ENCODE measurements around the gene PSME3.

DNA sequence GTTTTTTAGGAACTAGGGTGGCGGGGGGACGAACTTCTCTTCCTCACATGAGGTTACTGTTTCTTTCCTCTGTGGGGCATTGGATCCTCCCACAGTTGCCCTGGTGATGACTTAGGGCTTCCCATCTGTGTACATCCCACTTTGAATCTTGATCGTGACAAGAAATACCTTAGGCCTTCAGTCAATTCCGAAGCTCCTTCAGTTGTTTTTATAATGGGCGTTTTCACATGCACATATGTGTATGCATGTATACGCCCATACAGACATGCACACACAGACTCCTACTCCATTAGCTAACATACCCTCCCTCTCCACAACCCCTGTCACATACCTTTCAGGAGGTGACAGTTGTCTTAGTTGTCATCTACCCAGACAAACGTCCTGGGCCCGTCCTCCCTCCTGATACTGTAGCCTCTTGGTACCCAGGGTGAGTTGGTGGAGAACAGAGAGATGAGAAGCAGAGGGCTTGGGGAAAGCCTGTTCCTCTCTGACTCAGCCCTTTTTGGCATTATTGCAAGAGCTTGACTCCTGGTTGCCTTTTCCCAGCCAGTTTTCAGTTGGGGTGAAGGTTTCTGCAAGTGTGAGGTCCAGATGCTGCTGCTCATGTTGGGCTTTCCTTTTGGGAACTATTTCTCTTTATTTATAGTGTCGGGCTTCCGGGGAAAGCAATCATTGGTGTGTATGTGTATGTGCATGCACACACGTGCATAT is 8.9 kb downstream of the PSME3 start:
- TF ChIP-seq, protein P1, sequence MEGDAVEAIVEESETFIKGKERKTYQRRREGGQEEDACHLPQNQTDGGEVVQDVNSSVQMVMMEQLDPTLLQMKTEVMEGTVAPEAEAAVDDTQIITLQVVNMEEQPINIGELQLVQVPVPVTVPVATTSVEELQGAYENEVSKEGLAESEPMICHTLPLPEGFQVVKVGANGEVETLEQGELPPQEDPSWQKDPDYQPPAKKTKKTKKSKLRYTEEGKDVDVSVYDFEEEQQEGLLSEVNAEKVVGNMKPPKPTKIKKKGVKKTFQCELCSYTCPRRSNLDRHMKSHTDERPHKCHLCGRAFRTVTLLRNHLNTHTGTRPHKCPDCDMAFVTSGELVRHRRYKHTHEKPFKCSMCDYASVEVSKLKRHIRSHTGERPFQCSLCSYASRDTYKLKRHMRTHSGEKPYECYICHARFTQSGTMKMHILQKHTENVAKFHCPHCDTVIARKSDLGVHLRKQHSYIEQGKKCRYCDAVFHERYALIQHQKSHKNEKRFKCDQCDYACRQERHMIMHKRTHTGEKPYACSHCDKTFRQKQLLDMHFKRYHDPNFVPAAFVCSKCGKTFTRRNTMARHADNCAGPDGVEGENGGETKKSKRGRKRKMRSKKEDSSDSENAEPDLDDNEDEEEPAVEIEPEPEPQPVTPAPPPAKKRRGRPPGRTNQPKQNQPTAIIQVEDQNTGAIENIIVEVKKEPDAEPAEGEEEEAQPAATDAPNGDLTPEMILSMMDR (IDR thresholded peaks at IDR 0.05 in 2 of 3, conservative IDR thresholded peaks at IDR 0.05 in 1 of 3; ENCODE audit: borderline replicate concordance in 1 of 3, insufficient read depth in 1 of 3, low read depth in 2 of 3, low read length in 2 of 3): no peak
- TF ChIP-seq EZH2 (IDR thresholded peaks at IDR 0.05) (no peak), ELF1 (IDR thresholded peaks at IDR 0.05; ENCODE audit: borderline replicate concordance, low read depth) (no peak), TCF7L2 (IDR thresholded peaks at IDR 0.05; ENCODE audit: borderline replicate concordance, extremely low read depth, insufficient read depth, insufficient read length) (no peak), EZH2phosphoT487 (IDR thresholded peaks at IDR 0.05; ENCODE audit: borderline replicate concordance) (no peak), SRF (IDR thresholded peaks at IDR 0.05; ENCODE audit: low read depth) (no peak), YY1 (IDR thresholded peaks at IDR 0.05; ENCODE audit: extremely low read depth, insufficient replicate concordance, low read depth, low read length) (no peak), ZFX (IDR thresholded peaks at IDR 0.05) (no peak), POLR2A (IDR thresholded peaks at IDR 0.05; ENCODE audit: borderline replicate concordance, extremely low read depth, insufficient read depth, insufficient read length) (no peak), SIN3A (IDR thresholded peaks at IDR 0.05; ENCODE audit: low read depth) (no peak)
